Mesothelial cell of epicardium (in vitro differentiated cells): Measurements from ENCODE around the gene ARPP19. TPM values are rescaled to one million over a fixed set of nuclear protein-coding genes. Genes with fewer than 3 reads are reported as not detected.

Experiments
- DNase-seq, 2 experiments: peaks; one replicate each; pipeline ENCODE4 v3.0.0; 2021; ENCODE audit warnings: low spot score in 2 of 2; ENCODE audit not compliant: unreplicated experiment in 2 of 2
- H3K27ac Mint-ChIP-seq: 2 replicates; pipeline ENCODE4 v1.8.0; 2021; ENCODE audit warnings: mixed read lengths
- H3K27me3 Mint-ChIP-seq: 2 replicates; pipeline ENCODE4 v1.8.0; 2021; ENCODE audit warnings: low read depth, mixed read lengths
- H3K36me3 Mint-ChIP-seq: 2 replicates; pipeline ENCODE4 v1.8.0; 2021; ENCODE audit warnings: mixed read lengths
- H3K4me1 Mint-ChIP-seq: 2 replicates; pipeline ENCODE4 v1.8.0; 2021; ENCODE audit warnings: mixed read lengths
- H3K4me3 Mint-ChIP-seq: 2 replicates; pipeline ENCODE4 v1.8.0; 2021; ENCODE audit warnings: mild to moderate bottlenecking, moderate library complexity, mixed read lengths
- H3K9me3 Mint-ChIP-seq: 2 replicates; pipeline ENCODE4 v1.8.0; 2021; ENCODE audit warnings: mixed read lengths
- total RNA-seq: library from RNA; stranded (reverse); gene quantifications from 3 replicates; pipeline ENCODE4 v1.2.1, GENCODE V29; 2021
- TF ChIP-seq, protein P1 (sequence below): fragments of 200-600 bp; sonication (generic); IDR thresholded peaks from one replicate; pipeline ENCODE4 v1.5.0; 2021; ENCODE audit warnings: antibody characterized with exemption; ENCODE audit not compliant: unreplicated experiment

The ARPP19 gene
- total RNA-seq, 1 donor from 2014 or later: 144 TPM

DNA sequence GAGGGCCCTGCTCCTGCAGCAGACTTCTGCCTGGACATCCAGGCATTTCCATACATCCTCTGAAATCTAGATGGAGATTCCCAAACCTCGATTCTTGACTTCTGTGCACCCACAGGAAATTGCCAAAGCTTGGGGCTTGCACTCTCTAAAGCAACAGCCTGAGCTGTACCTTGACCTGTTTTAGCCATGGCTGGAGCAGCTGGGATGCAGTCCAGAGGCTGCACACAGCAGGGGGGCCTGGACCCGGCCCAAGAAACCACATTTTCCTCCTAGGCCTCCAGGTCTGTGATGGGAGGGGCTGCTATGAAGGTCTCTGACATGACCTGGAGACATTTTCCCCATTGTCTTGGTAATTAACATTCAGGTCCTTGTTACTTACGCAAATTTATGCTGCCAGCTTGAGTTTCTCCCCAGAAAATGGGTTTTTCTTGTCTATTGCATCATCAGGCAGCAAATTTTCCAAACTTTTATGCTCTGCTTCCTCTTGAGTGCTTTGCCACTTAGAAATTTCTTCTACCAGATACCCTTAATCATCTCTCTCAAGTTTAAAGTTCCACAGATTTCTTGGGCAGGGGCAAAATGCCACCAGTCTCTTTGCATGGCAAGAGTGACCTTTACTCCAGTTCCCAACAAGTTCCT, 28.3 kb downstream of the ARPP19 start:
- Mint-ChIP-seq H3K27me3 (peaks cover 5% of the 10 kb centered on the region), H3K9me3 (peaks cover 24% of the 10 kb centered on the region), H3K36me3 (peaks cover 9% of the 10 kb centered on the region), H3K27ac (no peak overlapping the region), H3K4me3 (no peak overlapping the region), H3K4me1 (no peaks in the 10 kb centered on the region)
- no peak for DNase-seq
- TF ChIP-seq, protein P1, sequence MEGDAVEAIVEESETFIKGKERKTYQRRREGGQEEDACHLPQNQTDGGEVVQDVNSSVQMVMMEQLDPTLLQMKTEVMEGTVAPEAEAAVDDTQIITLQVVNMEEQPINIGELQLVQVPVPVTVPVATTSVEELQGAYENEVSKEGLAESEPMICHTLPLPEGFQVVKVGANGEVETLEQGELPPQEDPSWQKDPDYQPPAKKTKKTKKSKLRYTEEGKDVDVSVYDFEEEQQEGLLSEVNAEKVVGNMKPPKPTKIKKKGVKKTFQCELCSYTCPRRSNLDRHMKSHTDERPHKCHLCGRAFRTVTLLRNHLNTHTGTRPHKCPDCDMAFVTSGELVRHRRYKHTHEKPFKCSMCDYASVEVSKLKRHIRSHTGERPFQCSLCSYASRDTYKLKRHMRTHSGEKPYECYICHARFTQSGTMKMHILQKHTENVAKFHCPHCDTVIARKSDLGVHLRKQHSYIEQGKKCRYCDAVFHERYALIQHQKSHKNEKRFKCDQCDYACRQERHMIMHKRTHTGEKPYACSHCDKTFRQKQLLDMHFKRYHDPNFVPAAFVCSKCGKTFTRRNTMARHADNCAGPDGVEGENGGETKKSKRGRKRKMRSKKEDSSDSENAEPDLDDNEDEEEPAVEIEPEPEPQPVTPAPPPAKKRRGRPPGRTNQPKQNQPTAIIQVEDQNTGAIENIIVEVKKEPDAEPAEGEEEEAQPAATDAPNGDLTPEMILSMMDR: no peak

- peaks cover 16% of the 10 kb centered on the region for H3K9me3 Mint-ChIP-seq
Observed at GRCh38 chr15:52537459-52537858, 31.4 kb downstream of the ARPP19 start.

GRCh38 chr15:52532427-52532826, 36.4 kb downstream of the ARPP19 start:
- H3K4me3 Mint-ChIP-seq: no peak overlapping the region
- TF ChIP-seq, protein P1: no peak
- H3K27me3 Mint-ChIP-seq: peaks cover 61% of the 10 kb centered on the region
- no peaks in the 10 kb centered on the region for H3K36me3 Mint-ChIP-seq
- no peaks in the 10 kb centered on the region for H3K9me3 Mint-ChIP-seq
- DNase-seq: no peak
- H3K4me1 Mint-ChIP-seq: peaks cover 11% of the 10 kb centered on the region
- H3K27ac Mint-ChIP-seq: no peak overlapping the region

More at GRCh38 chr15:52537459-52537858, 31.4 kb downstream of the ARPP19 start:
- Mint-ChIP-seq H3K27ac (no peak overlapping the region), H3K36me3 (no peaks in the 10 kb centered on the region), H3K4me1 (no peaks in the 10 kb centered on the region), H3K27me3 (peaks cover 24% of the 10 kb centered on the region), H3K4me3 (no peak overlapping the region)
- TF ChIP-seq, protein P1: no peak
- DNase-seq: no peak

GRCh38 chr15:52529940-52530339, 38.9 kb downstream of the ARPP19 start:
- H3K9me3 Mint-ChIP-seq: no peaks in the 10 kb centered on the region
- H3K4me3 Mint-ChIP-seq: peak overlapping the region; percentile 57
- H3K4me1 Mint-ChIP-seq: peaks cover 11% of the 10 kb centered on the region
- peaks cover 62% of the 10 kb centered on the region for H3K27me3 Mint-ChIP-seq
- no peak for DNase-seq
- no peaks in the 10 kb centered on the region for H3K36me3 Mint-ChIP-seq
- TF ChIP-seq, protein P1: no peak
- no peak overlapping the region for H3K27ac Mint-ChIP-seq

DNA sequence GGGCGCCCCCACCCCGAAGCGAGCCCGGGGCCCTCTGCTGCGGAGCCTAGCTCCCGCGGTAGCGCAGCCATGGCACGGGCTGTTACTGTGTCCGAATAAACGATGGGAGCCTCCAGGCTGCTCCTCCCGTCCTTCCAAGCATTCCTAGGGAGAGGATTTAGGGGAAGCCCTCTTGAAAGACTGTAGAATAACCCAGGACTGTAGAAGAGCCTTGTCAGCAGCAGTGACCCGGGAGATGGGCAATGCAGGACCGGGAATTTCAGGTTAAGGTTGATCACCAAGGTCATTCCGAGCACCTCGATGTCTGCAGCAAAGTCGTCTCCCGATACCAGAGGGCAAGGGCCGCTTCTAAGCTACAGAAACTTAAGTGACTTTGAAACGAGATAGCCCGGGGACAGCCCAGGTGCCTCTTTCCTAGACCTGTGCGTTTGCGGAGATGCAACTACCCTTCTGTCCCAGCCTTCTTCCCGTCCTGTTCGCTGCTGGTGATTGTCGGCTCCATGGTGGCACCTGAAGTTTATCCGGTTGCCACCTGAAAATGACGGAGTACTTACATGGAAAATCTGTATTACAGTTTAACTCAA, 39.4 kb downstream of the ARPP19 start:
- DNase-seq: peak in 1 of 2 experiments; percentile 40
- peaks cover 58% of the 10 kb centered on the region for H3K27me3 Mint-ChIP-seq

More for the DNA sequence above, 39.4 kb downstream of the ARPP19 start:
- Mint-ChIP-seq H3K27ac (no peak overlapping the region), H3K9me3 (no peaks in the 10 kb centered on the region), H3K36me3 (no peaks in the 10 kb centered on the region), H3K4me1 (peaks cover 11% of the 10 kb centered on the region), H3K4me3 (peak overlapping the region; percentile 57)
- TF ChIP-seq, protein P1: no peak
